KMS-11 (cell line): ENCODE results near the gene FLNC.

ENCODE experiments used
- H2AFZ ChIP-seq: fragments of 200-600 bp; sonication (generic); 2 replicates; pipeline ENCODE4 v1.6.1; 2016; ENCODE audit warnings: antibody characterized with exemption, mixed run types, low read depth
- H3K27ac ChIP-seq: fragments of 200-600 bp; sonication (generic); 2 replicates; pipeline ENCODE4 v1.6.1; 2016; ENCODE audit warnings: mild to moderate bottlenecking, mixed run types
- H3K27me3 ChIP-seq: fragments of 200-600 bp; sonication (generic); 2 replicates; pipeline ENCODE4 v1.6.1; 2017; ENCODE audit warnings: mild to moderate bottlenecking, low read depth, mixed run types, moderate library complexity; ENCODE audit not compliant: insufficient read depth
- H3K36me3 ChIP-seq: fragments of 200-600 bp; sonication (generic); 2 replicates; pipeline ENCODE4 v1.6.1; 2017; ENCODE audit warnings: mild to moderate bottlenecking, mixed run types; ENCODE audit not compliant: insufficient read depth
- H3K4me1 ChIP-seq: fragments of 200-600 bp; sonication (generic); 2 replicates; pipeline ENCODE4 v1.6.1; 2016; ENCODE audit warnings: mild to moderate bottlenecking, low read depth, mixed run types; ENCODE audit not compliant: poor library complexity, severe bottlenecking
- H3K4me2 ChIP-seq: fragments of 200-600 bp; sonication (generic); 2 replicates; pipeline ENCODE4 v1.7.0; 2016; ENCODE audit warnings: mild to moderate bottlenecking, mixed run types
- H3K4me3 ChIP-seq: fragments of 200-600 bp; sonication (generic); IDR thresholded peaks from 2 replicates; pipeline ENCODE4 v1.6.1; 2017; ENCODE audit warnings: low read depth, low read length, mixed read lengths; ENCODE audit not compliant: insufficient read depth
- H3K79me2 ChIP-seq: fragments of 200-600 bp; sonication (generic); 2 replicates; pipeline ENCODE4 v1.6.1; 2016; ENCODE audit warnings: low read depth, mixed run types; ENCODE audit not compliant: insufficient read depth
- H3K9ac ChIP-seq: fragments of 200-600 bp; sonication (generic); 2 replicates; pipeline ENCODE4 v1.6.1; 2016; ENCODE audit warnings: mild to moderate bottlenecking, mixed run types
- H4K20me1 ChIP-seq: fragments of 200-600 bp; sonication (generic); 2 replicates; pipeline ENCODE4 v1.6.1; 2016; ENCODE audit warnings: mild to moderate bottlenecking, mixed run types; ENCODE audit not compliant: insufficient read depth
- CTCF ChIP-seq: fragments of 200-600 bp; sonication (generic); conservative IDR thresholded peaks from 2 replicates; pipeline ENCODE4 v1.6.1; 2017; ENCODE audit warnings: low read depth, mild to moderate bottlenecking, antibody characterized with exemption, low read length, moderate library complexity, mixed read lengths

FLNC gene

GRCh38 chr7:128799451-128799850, 30.8 kb upstream of the FLNC start:
- no peaks in the 10 kb centered on the region for H4K20me1 ChIP-seq

GRCh38 chr7:128800567-128800966, 29.6 kb upstream of the FLNC start:
- Histone ChIP-seq H3K4me1 (no peaks in the 10 kb centered on the region), H3K27me3 (no peaks in the 10 kb centered on the region), H3K4me2 (no peak overlapping the region), H3K36me3 (no peaks in the 10 kb centered on the region), H3K27ac (no peak overlapping the region), H3K4me3 (no peak overlapping the region), H2AFZ (no peak overlapping the region), H3K79me2 (no peaks in the 10 kb centered on the region), H3K9ac (no peak overlapping the region), H4K20me1 (no peaks in the 10 kb centered on the region)
- no peak for TF ChIP-seq CTCF

More at GRCh38 chr7:128799451-128799850, 30.8 kb upstream of the FLNC start:
- Histone ChIP-seq H3K27ac (no peak overlapping the region), H3K4me2 (no peak overlapping the region), H3K36me3 (no peaks in the 10 kb centered on the region), H3K4me3 (no peak overlapping the region), H2AFZ (no peak overlapping the region), H3K27me3 (no peaks in the 10 kb centered on the region), H3K79me2 (no peaks in the 10 kb centered on the region), H3K4me1 (no peaks in the 10 kb centered on the region), H3K9ac (no peak overlapping the region)
- no peak for TF ChIP-seq CTCF

GRCh38 chr7:128801003-128801402, 29.2 kb upstream of the FLNC start:
- Histone ChIP-seq H3K27ac (no peak overlapping the region), H3K79me2 (no peaks in the 10 kb centered on the region), H3K4me1 (no peaks in the 10 kb centered on the region), H3K9ac (no peak overlapping the region), H3K36me3 (no peaks in the 10 kb centered on the region), H3K4me2 (no peak overlapping the region), H3K27me3 (no peaks in the 10 kb centered on the region), H4K20me1 (no peaks in the 10 kb centered on the region), H3K4me3 (no peak overlapping the region), H2AFZ (no peak overlapping the region)
- no peak for TF ChIP-seq CTCF

- Histone ChIP-seq H3K27me3 (no peaks in the 10 kb centered on the region), H3K4me1 (no peaks in the 10 kb centered on the region), H3K9ac (no peak overlapping the region), H3K4me3 (no peak overlapping the region), H4K20me1 (no peaks in the 10 kb centered on the region), H3K4me2 (no peak overlapping the region), H3K27ac (no peak overlapping the region), H2AFZ (no peak overlapping the region), H3K36me3 (no peaks in the 10 kb centered on the region), H3K79me2 (no peaks in the 10 kb centered on the region)
- no peak for TF ChIP-seq CTCF
Measured at GRCh38 chr7:128801667-128802418, 28.4 kb upstream of the FLNC start.
